Measurements from ENCODE around the gene FHOD3.

DNA sequence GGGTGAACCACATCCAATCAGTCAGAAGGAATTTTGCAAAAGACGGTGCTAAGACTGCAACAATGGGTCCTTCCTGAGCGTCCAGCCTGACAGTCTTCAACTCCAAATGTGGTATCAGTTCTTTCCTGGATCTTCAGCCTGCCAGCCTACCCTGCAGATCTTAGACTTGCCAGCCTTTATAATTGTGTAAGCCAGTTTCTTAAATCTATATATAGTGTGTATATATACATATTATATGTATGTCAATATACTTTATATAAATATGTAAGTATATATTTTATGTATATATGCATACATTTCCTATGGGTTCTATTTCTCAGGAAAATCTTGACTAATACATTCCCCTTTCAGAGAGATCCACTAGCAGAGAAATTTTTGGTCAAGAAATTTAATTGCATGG lies 245.5 kb downstream of the FHOD3 start:
- TF ChIP-seq, protein P1, sequence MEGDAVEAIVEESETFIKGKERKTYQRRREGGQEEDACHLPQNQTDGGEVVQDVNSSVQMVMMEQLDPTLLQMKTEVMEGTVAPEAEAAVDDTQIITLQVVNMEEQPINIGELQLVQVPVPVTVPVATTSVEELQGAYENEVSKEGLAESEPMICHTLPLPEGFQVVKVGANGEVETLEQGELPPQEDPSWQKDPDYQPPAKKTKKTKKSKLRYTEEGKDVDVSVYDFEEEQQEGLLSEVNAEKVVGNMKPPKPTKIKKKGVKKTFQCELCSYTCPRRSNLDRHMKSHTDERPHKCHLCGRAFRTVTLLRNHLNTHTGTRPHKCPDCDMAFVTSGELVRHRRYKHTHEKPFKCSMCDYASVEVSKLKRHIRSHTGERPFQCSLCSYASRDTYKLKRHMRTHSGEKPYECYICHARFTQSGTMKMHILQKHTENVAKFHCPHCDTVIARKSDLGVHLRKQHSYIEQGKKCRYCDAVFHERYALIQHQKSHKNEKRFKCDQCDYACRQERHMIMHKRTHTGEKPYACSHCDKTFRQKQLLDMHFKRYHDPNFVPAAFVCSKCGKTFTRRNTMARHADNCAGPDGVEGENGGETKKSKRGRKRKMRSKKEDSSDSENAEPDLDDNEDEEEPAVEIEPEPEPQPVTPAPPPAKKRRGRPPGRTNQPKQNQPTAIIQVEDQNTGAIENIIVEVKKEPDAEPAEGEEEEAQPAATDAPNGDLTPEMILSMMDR (IDR thresholded peaks at IDR 0.05), result no peak
- TF ChIP-seq EP300 (IDR thresholded peaks at IDR 0.05; ENCODE audit: low read depth), result no peak
- TF ChIP-seq POLR2A (IDR thresholded peaks at IDR 0.05), result no peak
- no peak for TF ChIP-seq POLR2AphosphoS5 (IDR thresholded peaks at IDR 0.05)
